OCI-LY7 (cell line): ENCODE results near the gene IHH. TPM values are rescaled to one million over a fixed set of nuclear protein-coding genes. Genes with fewer than 3 reads are reported as not detected.

Experiments used
- BruUV-seq: library from RNA; stranded (reverse); fragments of 400-500 nt; replicated peaks from 2 replicates; lab custom pipeline; 2021; lab: Mats Ljungman, UMichigan
- CTCF ChIA-PET: fragments of 300-600 bp; sonication (Branson Sonifier 250); formaldehyde crosslinking; loops from one replicate; lab custom pipeline; 2022; ENCODE audit warnings: antibody characterized with exemption; ENCODE audit not compliant: unreplicated experiment; lab: Charles Lee
- POLR2A ChIA-PET: fragments of 300-600 bp; sonication (Branson Sonifier 250); formaldehyde crosslinking; loops from one replicate; lab custom pipeline; 2022; ENCODE audit warnings: antibody characterized with exemption; lab: Charles Lee
- DNase-seq: peaks from one replicate; pipeline ENCODE4 v3.0.0-alpha.2; 2015; ENCODE audit warnings: low spot score
- H2AFZ ChIP-seq: fragments of 200-600 bp; sonication (generic), shearing (Covaris generic); 2 replicates; pipeline ENCODE4 v1.6.1; 2014; ENCODE audit warnings: mild to moderate bottlenecking, antibody characterized with exemption, low read length, moderate library complexity
- H3K27ac ChIP-seq: fragments of 200-600 bp; sonication (generic); 2 replicates; pipeline ENCODE4 v1.5.1; 2014; ENCODE audit warnings: mixed run types, low read depth, mild to moderate bottlenecking, moderate library complexity, low read length, inconsistent platforms; ENCODE audit not compliant: poor library complexity, severe bottlenecking
- H3K36me3 ChIP-seq: fragments of 200-600 bp; sonication (generic); 2 replicates; pipeline ENCODE4 v1.6.1; 2014; ENCODE audit warnings: mild to moderate bottlenecking, antibody characterized with exemption, low read length, moderate library complexity, mixed read lengths; ENCODE audit not compliant: insufficient read depth
- H3K4me1 ChIP-seq: fragments of 200-600 bp; sonication (generic); 2 replicates; pipeline ENCODE4 v1.5.1; 2014; ENCODE audit warnings: mild to moderate bottlenecking, low read length; ENCODE audit not compliant: insufficient read depth, poor library complexity, severe bottlenecking
- H3K4me2 ChIP-seq: fragments of 200-600 bp; sonication (generic); 2 replicates; pipeline ENCODE4 v1.6.1; 2014; ENCODE audit warnings: mild to moderate bottlenecking, low read length
- H3K4me3 ChIP-seq: fragments of 200-600 bp; sonication (generic); 2 replicates; pipeline ENCODE4 v1.5.1; 2014; ENCODE audit warnings: mild to moderate bottlenecking, low read depth, low read length; ENCODE audit not compliant: poor library complexity, severe bottlenecking
- H3K79me2 ChIP-seq: fragments of 200-600 bp; sonication (generic); 2 replicates; pipeline ENCODE4 v1.6.1; 2016; ENCODE audit warnings: low read depth, mild to moderate bottlenecking, low read length, moderate library complexity, mixed read lengths; ENCODE audit not compliant: insufficient read depth
- H3K9me2 ChIP-seq: fragments of 200-600 bp; sonication (generic); 2 replicates; pipeline ENCODE4 v1.6.1; 2016; ENCODE audit warnings: mild to moderate bottlenecking, low read length, mixed read lengths; ENCODE audit not compliant: insufficient read depth
- H3K9me3 ChIP-seq: fragments of 200-600 bp; sonication (generic); 2 replicates; pipeline ENCODE4 v1.6.1; 2014; ENCODE audit warnings: mild to moderate bottlenecking, mixed run types, low read length, mixed read lengths
- H4K20me1 ChIP-seq: fragments of 200-600 bp; sonication (generic); 2 replicates; pipeline ENCODE4 v1.6.1; 2014; ENCODE audit warnings: mild to moderate bottlenecking, antibody characterized with exemption, low read length, moderate library complexity, mixed read lengths; ENCODE audit not compliant: insufficient read depth
- CTCF ChIP-seq: fragments of 200-600 bp; sonication (generic); conservative IDR thresholded peaks from 2 replicates; pipeline ENCODE4 v1.5.1; 2014; ENCODE audit warnings: mild to moderate bottlenecking, antibody characterized with exemption, low read length, moderate library complexity, mixed read lengths
- EZH2phosphoT487 ChIP-seq: fragments of 200-600 bp; sonication (generic); IDR thresholded peaks from 2 replicates; pipeline ENCODE4 v1.6.1; 2018; ENCODE audit warnings: low read depth, borderline replicate concordance, mild to moderate bottlenecking, mixed run types, antibody characterized with exemption, low read length, moderate library complexity, mixed read lengths
- intact Hi-C: fragments of 100-400 bp; cut with micrococcal nuclease; formaldehyde crosslinking; loops from one replicate; pipeline ENCODE4 v1.10.0; 2022; ENCODE audit not compliant: unreplicated experiment
- microRNA-seq: library from miRNA; unstranded; fragments of <30 nt; microRNA quantifications from one replicate; pipeline ENCODE4 v1.2.0, GENCODE V29; 2022; ENCODE audit warnings: borderline replicate concordance
- small RNA-seq: library from RNA; depleted of rRNA; stranded (forward); fragments of <200 nt; gene quantifications from one replicate; pipeline ENCODE3, GENCODE V24; 2014
- total RNA-seq, 2 experiments: library from RNA; depleted of rRNA in 1 of 2; stranded (reverse); fragments of >200 nt in 1 of 2; shearing (Covaris generic) in 1 of 2; gene quantifications; 2 replicates each; pipeline ENCODE4 v1.2.3, GENCODE V29; 2014 to 2022

The IHH gene
- total RNA-seq, 2 experiments from 2014 or later, result not detected

DNA sequence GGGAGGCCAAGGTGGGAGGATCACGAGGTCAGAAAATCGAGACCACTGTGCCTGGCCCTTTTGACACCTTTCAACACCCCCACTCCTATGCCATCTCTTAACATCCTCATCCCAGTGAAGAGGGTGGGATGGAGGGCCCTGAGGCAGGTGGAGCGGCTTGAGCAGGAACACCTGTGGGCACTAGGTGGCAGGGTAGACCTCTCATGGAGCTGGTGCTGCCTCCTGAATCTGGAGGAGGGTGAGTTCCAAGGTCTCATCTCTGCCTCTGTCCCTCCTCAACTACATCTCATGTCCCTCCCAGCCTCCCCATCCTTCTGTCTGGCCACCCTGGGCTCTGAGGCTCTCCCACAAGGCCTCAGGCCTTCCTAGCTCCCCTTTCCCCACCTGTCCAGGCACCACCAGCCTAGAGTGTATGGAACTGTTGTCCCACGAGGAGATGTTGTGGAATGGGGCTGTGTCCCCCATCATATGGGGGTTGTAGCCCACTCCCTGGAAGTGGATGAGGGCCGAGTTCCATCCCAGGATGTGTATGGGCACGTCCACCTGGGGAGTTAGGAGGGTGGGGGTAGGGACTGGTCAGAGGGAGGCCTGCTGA, 50.5 kb downstream of the IHH start:
- Histone ChIP-seq H3K27ac (no peak overlapping the region), H2AFZ (no peak overlapping the region), H3K9me3 (no peaks in the 10 kb centered on the region), H4K20me1 (no peaks in the 10 kb centered on the region), H3K4me1 (no peaks in the 10 kb centered on the region), H3K79me2 (no peaks in the 10 kb centered on the region), H3K4me3 (no peak overlapping the region), H3K4me2 (no peak overlapping the region), H3K9me2 (no peaks in the 10 kb centered on the region), H3K36me3 (no peaks in the 10 kb centered on the region)
- ChIA-PET CTCF (no interaction called here), POLR2A (interaction anchor here (0.5 to 0.9 kb wide), 8 partner anchors 16 to 1120 kb away, joined by 3 to 5 read pairs (median 3); no protein-coding TSS in a partner anchor)
- intact Hi-C loops, result no loop called here
- TF ChIP-seq EZH2phosphoT487 (no peak), CTCF (peak; percentile 73)
- BruUV-seq, result no TSS peak
- DNase-seq, result peak; percentile 44

DNA sequence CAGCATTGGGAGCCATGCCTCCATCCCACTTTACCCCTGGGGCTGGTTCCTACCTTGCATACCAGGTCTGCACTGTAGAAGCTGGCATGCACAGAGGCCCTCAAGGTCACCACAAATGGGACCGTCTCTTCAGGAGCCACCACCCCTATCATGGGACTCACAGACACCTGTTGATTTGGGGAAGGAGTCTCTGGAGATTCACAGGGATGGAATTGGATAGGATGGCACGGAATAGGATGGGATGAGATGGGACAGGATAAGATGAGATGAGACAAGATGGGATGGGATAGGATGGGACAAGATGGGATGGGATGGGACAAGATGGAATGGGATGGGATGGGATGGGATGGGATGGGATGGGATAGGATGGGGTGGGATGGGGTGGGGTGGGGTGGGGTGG, 51.4 kb downstream of the IHH start:
- H2AFZ ChIP-seq, result no peak overlapping the region

More for the DNA sequence above, 51.4 kb downstream of the IHH start:
- H3K4me1 ChIP-seq, result no peaks in the 10 kb centered on the region
- no peaks in the 10 kb centered on the region for H3K79me2 ChIP-seq
- TF ChIP-seq EZH2phosphoT487, result no peak
- TF ChIP-seq CTCF, result no peak
- no peaks in the 10 kb centered on the region for H3K36me3 ChIP-seq
- no peak overlapping the region for H3K4me2 ChIP-seq
- H3K9me3 ChIP-seq, result no peaks in the 10 kb centered on the region
- no peak for DNase-seq
- CTCF ChIA-PET, result no interaction called here
- no TSS peak for BruUV-seq
- H3K27ac ChIP-seq, result no peak overlapping the region
- no peak overlapping the region for H3K4me3 ChIP-seq
- POLR2A ChIA-PET, result no interaction called here
- H4K20me1 ChIP-seq, result no peaks in the 10 kb centered on the region
- intact Hi-C loops, result no loop called here
- no peaks in the 10 kb centered on the region for H3K9me2 ChIP-seq

Small RNAs within 50 kb of the gene (microRNA-seq; reads per million reads assigned to microRNA genes)
- gene MIR3131, result not detected

Small RNAs within 50 kb of the gene (small RNA-seq; reads per million reads assigned to genes)
- gene MIR3131 (not detected), gene RN7SL764P (not detected)

Other genes starting within 250 kb of the IHH start
- gene PRKAG3, start 229.1 kb downstream of the IHH start, total RNA-seq (2014; rRNA removed; shearing (Covaris generic)), result not detected in 2 replicates
- gene PRKAG3, start 229.1 kb downstream of the IHH start, total RNA-seq (2022), result not detected in 2 replicates
- not detected in 2 replicates for gene WNT6, start 201.1 kb downstream of the IHH start, total RNA-seq (2014; rRNA removed; shearing (Covaris generic))
- 0.74 and 1.8 TPM in 2 replicates for gene WNT6, start 201.1 kb downstream of the IHH start, total RNA-seq (2022)
- 3.6 and 5.5 TPM in 2 replicates for gene WNT10A, start 180.1 kb downstream of the IHH start, total RNA-seq (2014; rRNA removed; shearing (Covaris generic))
- 6.4 and 11.4 TPM in 2 replicates for gene WNT10A, start 180.1 kb downstream of the IHH start, total RNA-seq (2022)
- 0.09 and 0.41 TPM in 2 replicates for gene CDK5R2, start 101.3 kb downstream of the IHH start, total RNA-seq (2014; rRNA removed; shearing (Covaris generic))
- gene CDK5R2, start 101.3 kb downstream of the IHH start, total RNA-seq (2022), result 0.57 and 0.63 TPM in 2 replicates
- gene FEV, start 75.7 kb downstream of the IHH start, total RNA-seq (2014; rRNA removed; shearing (Covaris generic)), result not detected in 2 replicates
- gene FEV, start 75.7 kb downstream of the IHH start, total RNA-seq (2022), result not detected in 2 replicates
- not detected in 2 replicates for gene CRYBA2, start 67.5 kb downstream of the IHH start, total RNA-seq (2014; rRNA removed; shearing (Covaris generic))
- gene CRYBA2, start 67.5 kb downstream of the IHH start, total RNA-seq (2022), result not detected in 2 replicates
- gene CFAP65, start 19.4 kb downstream of the IHH start, total RNA-seq (2014; rRNA removed; shearing (Covaris generic)), result not detected in 2 replicates
- not detected in 2 replicates for gene CFAP65, start 19.4 kb downstream of the IHH start, total RNA-seq (2022)
- 12.7 and 14.9 TPM in 2 replicates for gene NHEJ1, start 99.9 kb upstream of the IHH start, total RNA-seq (2014; rRNA removed; shearing (Covaris generic))
- 12.3 and 14.3 TPM in 2 replicates for gene NHEJ1, start 99.9 kb upstream of the IHH start, total RNA-seq (2022)
- gene SLC23A3, start 109.1 kb upstream of the IHH start, total RNA-seq (2014; rRNA removed; shearing (Covaris generic)), result 2.7 and 4.0 TPM in 2 replicates
- gene SLC23A3, start 109.1 kb upstream of the IHH start, total RNA-seq (2022), result 3.1 and 6.7 TPM in 2 replicates
- gene CNPPD1, start 116.0 kb upstream of the IHH start, total RNA-seq (2014; rRNA removed; shearing (Covaris generic)), result 39.2 and 40.1 TPM in 2 replicates
- 67.5 and 68.2 TPM in 2 replicates for gene CNPPD1, start 116.0 kb upstream of the IHH start, total RNA-seq (2022)
- 44.9 and 59.1 TPM in 2 replicates for gene RETREG2, start 117.4 kb upstream of the IHH start, total RNA-seq (2014; rRNA removed; shearing (Covaris generic))
- 74.6 and 88.2 TPM in 2 replicates for gene RETREG2, start 117.4 kb upstream of the IHH start, total RNA-seq (2022)
- 42.4 and 51.6 TPM in 2 replicates for gene ZFAND2B, start 145.9 kb upstream of the IHH start, total RNA-seq (2014; rRNA removed; shearing (Covaris generic))
- 35.3 and 35.9 TPM in 2 replicates for gene ZFAND2B, start 145.9 kb upstream of the IHH start, total RNA-seq (2022)
- 4.0 and 6.4 TPM in 2 replicates for gene ABCB6, start 158.0 kb upstream of the IHH start, total RNA-seq (2014; rRNA removed; shearing (Covaris generic))
- gene ABCB6, start 158.0 kb upstream of the IHH start, total RNA-seq (2022), result 8.4 and 10.2 TPM in 2 replicates
- gene ATG9A, start 168.7 kb upstream of the IHH start, total RNA-seq (2014; rRNA removed; shearing (Covaris generic)), result 22.2 and 27.7 TPM in 2 replicates
- gene ATG9A, start 168.7 kb upstream of the IHH start, total RNA-seq (2022), result 23.4 and 27.3 TPM in 2 replicates
- 57.8 and 91.0 TPM in 2 replicates for gene ANKZF1, start 168.9 kb upstream of the IHH start, total RNA-seq (2014; rRNA removed; shearing (Covaris generic))
- gene ANKZF1, start 168.9 kb upstream of the IHH start, total RNA-seq (2022), result 73.2 and 82.4 TPM in 2 replicates
- gene GLB1L, start 184.5 kb upstream of the IHH start, total RNA-seq (2014; rRNA removed; shearing (Covaris generic)), result 2.7 and 8.6 TPM in 2 replicates
- 6.4 and 6.9 TPM in 2 replicates for gene GLB1L, start 184.5 kb upstream of the IHH start, total RNA-seq (2022)
- 19.6 and 23.4 TPM in 2 replicates for gene STK16, start 184.6 kb upstream of the IHH start, total RNA-seq (2014; rRNA removed; shearing (Covaris generic))
- gene STK16, start 184.6 kb upstream of the IHH start, total RNA-seq (2022), result 39.5 and 42.8 TPM in 2 replicates
- gene TUBA4B, start 192.3 kb upstream of the IHH start, total RNA-seq (2014; rRNA removed; shearing (Covaris generic)), result not detected in 2 replicates
- gene TUBA4B, start 192.3 kb upstream of the IHH start, total RNA-seq (2022), result 0.28 TPM in 1 of 2 replicates, not detected in the other
- gene TUBA4A, start 193.0 kb upstream of the IHH start, total RNA-seq (2014; rRNA removed; shearing (Covaris generic)), result 62.8 and 96.0 TPM in 2 replicates
- gene TUBA4A, start 193.0 kb upstream of the IHH start, total RNA-seq (2022), result 181 and 186 TPM in 2 replicates
- gene DNAJB2, start 218.4 kb upstream of the IHH start, total RNA-seq (2014; rRNA removed; shearing (Covaris generic)), result 49.9 and 53.0 TPM in 2 replicates
- gene DNAJB2, start 218.4 kb upstream of the IHH start, total RNA-seq (2022), result 55.3 and 58.7 TPM in 2 replicates
- gene PTPRN, start 248.5 kb upstream of the IHH start, total RNA-seq (2014; rRNA removed; shearing (Covaris generic)), result not detected in 2 replicates
- gene PTPRN, start 248.5 kb upstream of the IHH start, total RNA-seq (2022), result not detected in 2 replicates